ENCODE results near the gene CYB5R3. TPM values are rescaled to one million over a fixed set of nuclear protein-coding genes. Genes with fewer than 3 reads are reported as not detected.
"Not testable (repeated sequence)": the region's sequence is repeated elsewhere in the genome, so short reads cannot be mapped to it uniquely, and the experiment has no call there.

CYB5R3 gene
- total and polyA plus RNA-seq, 10 donors = 37.3 to 134 (median 78.1) TPM

DNA sequence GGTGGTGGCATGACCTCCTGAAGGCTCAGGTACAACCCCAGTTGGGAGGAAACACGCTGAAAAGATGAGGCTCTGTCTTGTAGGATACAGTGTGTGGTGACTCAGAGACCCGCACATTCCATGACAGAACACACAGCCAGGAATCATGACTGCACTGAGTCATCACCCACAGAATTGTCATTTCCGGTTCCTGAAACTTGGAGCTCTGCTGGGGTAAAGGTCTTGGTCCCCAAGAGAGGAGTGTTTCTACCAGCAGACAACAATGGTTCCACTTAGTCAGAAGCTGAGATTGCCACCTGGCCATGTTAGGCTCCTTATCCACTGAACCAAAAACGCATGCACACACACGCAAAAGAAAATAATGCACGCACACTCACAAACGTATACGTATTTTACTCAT lies 31.5 kb upstream of the CYB5R3 start:
- intact Hi-C loops (cut with DNase I; ENCODE audit: low total_unique reads) = no loop called here
- TF ChIP-seq, protein P1, sequence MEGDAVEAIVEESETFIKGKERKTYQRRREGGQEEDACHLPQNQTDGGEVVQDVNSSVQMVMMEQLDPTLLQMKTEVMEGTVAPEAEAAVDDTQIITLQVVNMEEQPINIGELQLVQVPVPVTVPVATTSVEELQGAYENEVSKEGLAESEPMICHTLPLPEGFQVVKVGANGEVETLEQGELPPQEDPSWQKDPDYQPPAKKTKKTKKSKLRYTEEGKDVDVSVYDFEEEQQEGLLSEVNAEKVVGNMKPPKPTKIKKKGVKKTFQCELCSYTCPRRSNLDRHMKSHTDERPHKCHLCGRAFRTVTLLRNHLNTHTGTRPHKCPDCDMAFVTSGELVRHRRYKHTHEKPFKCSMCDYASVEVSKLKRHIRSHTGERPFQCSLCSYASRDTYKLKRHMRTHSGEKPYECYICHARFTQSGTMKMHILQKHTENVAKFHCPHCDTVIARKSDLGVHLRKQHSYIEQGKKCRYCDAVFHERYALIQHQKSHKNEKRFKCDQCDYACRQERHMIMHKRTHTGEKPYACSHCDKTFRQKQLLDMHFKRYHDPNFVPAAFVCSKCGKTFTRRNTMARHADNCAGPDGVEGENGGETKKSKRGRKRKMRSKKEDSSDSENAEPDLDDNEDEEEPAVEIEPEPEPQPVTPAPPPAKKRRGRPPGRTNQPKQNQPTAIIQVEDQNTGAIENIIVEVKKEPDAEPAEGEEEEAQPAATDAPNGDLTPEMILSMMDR (IDR thresholded peaks at IDR 0.05 in 8 of 11, conservative IDR thresholded peaks at IDR 0.05 in 3 of 11) = no peak
- peak in 1 of 3 donors; percentile 43 for TF ChIP-seq POLR2AphosphoS5 (IDR thresholded peaks at IDR 0.05)
- Histone ChIP-seq H3K9me3 (peaks cover 0 to 18% (median 11%) of the 10 kb centered on the region in 8 donors), H3K36me3 (no peaks in the 10 kb centered on the region), H3K27ac (no peak overlapping the region), H3K27me3 (replicated peaks in 1 of 7) (no peaks in the 10 kb centered on the region), H3K4me3 (no peak overlapping the region), H3K4me1 (peaks cover 4 to 35% (median 13%) of the 10 kb centered on the region in 6 donors)
- DNase-seq = no peak
- 75 to 87% (median 77%) methylated on average over 7 to 8 of the region's 8 CpGs for WGBS, 5 donors

DNA sequence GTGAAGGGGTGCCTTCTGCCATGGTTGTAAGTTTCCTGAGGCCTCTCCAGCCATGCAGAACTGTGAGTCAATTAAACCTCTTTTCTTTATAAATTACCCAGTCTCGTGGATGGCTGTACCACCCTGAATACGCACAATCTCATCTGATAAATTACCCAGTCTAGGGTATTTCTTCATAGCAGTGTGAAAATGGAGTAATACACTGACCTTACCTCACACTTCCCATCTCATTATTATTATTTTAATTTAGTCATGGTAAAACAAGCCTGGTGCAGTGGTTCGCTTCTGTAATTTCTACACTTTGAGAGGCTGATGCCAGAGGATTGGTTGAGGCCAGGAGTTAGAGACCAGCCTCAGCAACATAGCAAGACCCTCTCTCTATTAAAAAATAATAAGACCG lies 30.5 kb upstream of the CYB5R3 start:
- peaks cover 4 to 32% (median 14%) of the 10 kb centered on the region in 6 donors for H3K4me1 ChIP-seq

DNA sequence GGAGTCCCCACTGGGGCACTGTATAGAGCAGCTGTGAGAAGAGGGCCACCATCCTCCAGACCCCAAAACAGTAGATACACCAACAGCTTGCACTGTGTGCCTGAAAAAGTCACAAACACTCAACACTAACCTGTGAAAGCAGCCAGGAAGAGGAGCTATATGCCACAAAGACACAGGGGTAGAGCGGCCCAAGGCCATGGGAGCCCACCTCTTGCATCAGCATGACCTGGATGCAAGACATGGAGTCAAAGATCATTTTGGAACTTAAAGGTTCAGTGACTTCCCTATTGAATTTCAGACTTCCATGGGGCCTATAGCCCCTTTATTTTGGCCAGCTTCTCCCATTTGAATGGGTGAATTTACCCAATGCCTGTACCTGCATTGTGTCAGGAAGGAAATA lies 29.7 kb upstream of the CYB5R3 start:
- no peaks in the 10 kb centered on the region for H3K36me3 ChIP-seq
- intact Hi-C loops (cut with DNase I; ENCODE audit: low total_unique reads) = no loop called here
- H3K4me3 ChIP-seq = no peak overlapping the region
- TF ChIP-seq, protein P1 (IDR thresholded peaks at IDR 0.05 in 8 of 11, conservative IDR thresholded peaks at IDR 0.05 in 3 of 11) = no peak
- no peak for TF ChIP-seq POLR2AphosphoS5 (IDR thresholded peaks at IDR 0.05)
- no peak for TF ChIP-seq POLR2A (IDR thresholded peaks at IDR 0.05)
- no peak overlapping the region for H3K27ac ChIP-seq
- no peaks in the 10 kb centered on the region for H3K27me3 ChIP-seq (replicated peaks in 1 of 7)
- DNase-seq = no peak
- peaks cover 0 to 18% (median 11%) of the 10 kb centered on the region in 8 donors for H3K9me3 ChIP-seq
- 86 to 100% (median 92%) methylated on average over 1 of the region's 1 CpG for WGBS, 5 donors
- peaks cover 4 to 32% (median 15%) of the 10 kb centered on the region in 6 donors for H3K4me1 ChIP-seq

More for the DNA sequence above, 30.5 kb upstream of the CYB5R3 start:
- H3K4me3 ChIP-seq = no peak overlapping the region
- no peak for TF ChIP-seq POLR2A (IDR thresholded peaks at IDR 0.05)
- TF ChIP-seq, protein P1 (IDR thresholded peaks at IDR 0.05 in 8 of 11, conservative IDR thresholded peaks at IDR 0.05 in 3 of 11) = no peak
- no peak for TF ChIP-seq POLR2AphosphoS5 (IDR thresholded peaks at IDR 0.05)
- no peaks in the 10 kb centered on the region for H3K27me3 ChIP-seq (replicated peaks in 1 of 7)
- intact Hi-C loops (cut with DNase I; ENCODE audit: low total_unique reads) = no loop called here
- H3K27ac ChIP-seq = no peak overlapping the region
- 82 to 95% (median 94%) methylated on average over 4 of the region's 4 CpGs for WGBS, 5 donors
- no peak for DNase-seq
- H3K9me3 ChIP-seq = peaks cover 0 to 18% (median 11%) of the 10 kb centered on the region in 8 donors
- no peaks in the 10 kb centered on the region for H3K36me3 ChIP-seq

DNA sequence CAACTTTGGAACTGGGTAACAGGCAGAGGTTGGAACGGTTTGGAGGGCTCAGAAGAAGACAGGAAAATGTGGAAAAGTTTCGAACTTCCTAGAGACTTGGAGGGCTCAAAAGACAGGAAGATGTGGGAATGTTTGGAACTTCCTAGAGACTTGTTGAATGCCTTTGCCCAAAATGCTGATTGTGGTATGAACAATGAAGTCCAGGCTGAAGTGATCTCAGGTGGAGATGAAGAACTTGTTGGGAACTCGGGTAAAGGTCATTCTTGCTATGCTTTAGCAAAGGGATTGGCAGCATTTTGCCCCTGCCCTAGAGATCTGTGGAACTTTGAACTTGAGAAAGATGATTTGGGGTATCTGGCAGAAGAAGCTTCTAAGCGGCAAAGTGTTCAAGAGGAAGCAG lies 28.7 kb upstream of the CYB5R3 start:
- H3K27me3 ChIP-seq (replicated peaks in 1 of 7); H3K36me3 ChIP-seq; DNase-seq; H3K4me3 ChIP-seq; intact Hi-C loops (cut with DNase I; ENCODE audit: low total_unique reads); H3K27ac ChIP-seq: not testable (repeated sequence)
- WGBS, 5 donors = 63 to 88% (median 83%) methylated on average over 4 of the region's 4 CpGs
- peaks cover 0 to 18% (median 11%) of the 10 kb centered on the region in 8 donors for H3K9me3 ChIP-seq
- peaks cover 4 to 32% (median 17%) of the 10 kb centered on the region in 6 donors for H3K4me1 ChIP-seq
